Measurements from ENCODE around the gene SAXO1.
"Not testable (repeated sequence)": the region's sequence is repeated elsewhere in the genome, so short reads cannot be mapped to it uniquely, and the experiment has no call there.

SAXO1 gene

DNA sequence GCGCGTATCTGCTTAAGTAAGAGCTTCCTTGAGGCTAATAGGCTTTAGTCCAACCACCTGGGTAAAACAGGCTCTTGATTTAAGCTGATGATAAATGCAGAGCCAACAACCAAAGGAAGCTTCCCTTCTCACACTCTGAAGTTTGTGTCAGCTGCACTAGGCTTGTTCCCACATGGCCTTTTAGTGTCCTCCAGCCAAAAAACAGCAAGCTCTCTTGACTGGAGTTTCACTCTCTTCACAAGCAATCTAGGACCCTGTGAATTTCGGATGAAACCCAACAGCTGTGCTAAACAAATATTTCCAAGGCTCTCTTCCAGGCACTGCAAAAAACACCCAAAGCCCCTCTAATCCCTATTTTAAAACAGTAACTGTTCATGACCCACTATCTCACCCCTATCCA, 63.9 kb downstream of the SAXO1 start:
- DNase-seq: no peak

DNA sequence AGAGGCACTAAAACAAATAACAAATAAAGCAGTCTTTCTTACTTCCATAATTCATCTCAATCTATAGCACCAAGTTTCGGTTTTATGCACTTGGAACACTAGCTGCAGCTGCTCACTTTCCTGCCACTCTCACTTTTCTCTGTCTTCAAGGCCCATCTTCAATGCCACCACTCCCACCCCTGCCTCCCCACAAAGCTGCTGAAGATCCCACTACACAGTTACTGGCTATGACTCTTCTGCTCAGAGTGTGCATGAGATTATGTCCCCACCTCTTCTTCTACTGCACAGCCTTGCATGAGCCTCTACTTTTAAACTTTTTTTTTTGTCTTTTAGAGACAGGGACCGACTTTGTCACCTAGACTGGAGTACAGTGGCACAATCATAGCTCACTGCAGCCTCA, 77.4 kb downstream of the SAXO1 start:
- no peak for DNase-seq

DNA sequence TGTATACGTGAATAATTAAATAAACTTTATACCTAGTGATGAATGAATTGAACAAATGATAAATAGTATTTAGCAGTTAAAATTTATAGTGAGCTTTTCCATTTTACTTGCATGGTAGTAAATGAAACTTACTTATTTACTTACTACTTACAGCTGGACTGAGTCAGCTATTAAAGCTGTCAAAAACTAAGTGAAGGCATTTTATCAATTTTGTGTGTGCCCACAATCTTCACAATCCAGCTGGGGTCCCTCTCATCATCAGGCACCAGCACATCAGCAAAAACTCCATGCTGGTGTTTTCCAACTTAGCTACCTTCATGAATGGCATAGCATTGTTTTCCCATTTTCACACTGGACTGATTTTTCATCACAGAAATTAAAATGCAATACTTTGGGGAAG, 81.1 kb downstream of the SAXO1 start:
- no peak for DNase-seq

DNA sequence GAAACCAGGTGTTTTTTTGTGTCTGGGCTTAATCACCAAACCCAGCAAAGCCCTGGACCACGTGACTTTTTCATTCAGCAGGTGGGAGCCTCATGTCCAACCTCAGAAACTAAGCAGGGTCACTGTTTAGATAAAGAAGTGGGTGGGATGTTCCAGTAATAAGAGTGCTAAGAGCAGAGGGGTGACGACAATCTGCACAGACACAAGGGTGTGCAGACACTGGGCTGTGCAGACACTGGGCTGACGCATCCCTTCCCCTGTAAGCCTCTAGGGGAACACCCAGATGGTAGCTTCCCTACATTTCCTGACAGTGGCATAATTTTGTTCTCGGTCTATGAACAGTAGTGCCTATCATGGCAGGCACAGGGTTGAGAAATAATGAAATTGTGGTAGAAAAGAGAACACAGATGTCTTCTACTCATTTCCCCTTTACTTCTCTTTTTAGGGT, 85.1 kb downstream of the SAXO1 start:
- no peak for DNase-seq

DNA sequence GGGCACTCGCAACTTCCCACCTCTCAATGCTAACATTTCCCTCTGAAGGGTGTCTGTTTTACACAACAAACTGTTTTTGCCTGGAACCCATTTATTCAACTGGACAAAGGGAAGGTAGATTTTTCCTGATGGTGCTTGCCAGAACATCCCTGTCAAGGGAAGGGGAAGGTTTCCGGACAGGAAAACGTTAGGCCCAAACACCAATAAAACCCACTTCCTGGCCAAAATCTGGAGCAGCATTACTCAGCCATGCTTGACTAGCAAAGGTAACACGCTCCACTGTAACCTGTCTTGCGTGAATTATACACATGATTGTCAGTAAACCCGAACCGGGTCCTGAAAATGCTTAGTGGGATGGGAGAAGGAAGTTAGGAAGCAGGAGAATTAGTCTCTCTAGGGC, 90.2 kb downstream of the SAXO1 start:
- DNase-seq: no peak

DNA sequence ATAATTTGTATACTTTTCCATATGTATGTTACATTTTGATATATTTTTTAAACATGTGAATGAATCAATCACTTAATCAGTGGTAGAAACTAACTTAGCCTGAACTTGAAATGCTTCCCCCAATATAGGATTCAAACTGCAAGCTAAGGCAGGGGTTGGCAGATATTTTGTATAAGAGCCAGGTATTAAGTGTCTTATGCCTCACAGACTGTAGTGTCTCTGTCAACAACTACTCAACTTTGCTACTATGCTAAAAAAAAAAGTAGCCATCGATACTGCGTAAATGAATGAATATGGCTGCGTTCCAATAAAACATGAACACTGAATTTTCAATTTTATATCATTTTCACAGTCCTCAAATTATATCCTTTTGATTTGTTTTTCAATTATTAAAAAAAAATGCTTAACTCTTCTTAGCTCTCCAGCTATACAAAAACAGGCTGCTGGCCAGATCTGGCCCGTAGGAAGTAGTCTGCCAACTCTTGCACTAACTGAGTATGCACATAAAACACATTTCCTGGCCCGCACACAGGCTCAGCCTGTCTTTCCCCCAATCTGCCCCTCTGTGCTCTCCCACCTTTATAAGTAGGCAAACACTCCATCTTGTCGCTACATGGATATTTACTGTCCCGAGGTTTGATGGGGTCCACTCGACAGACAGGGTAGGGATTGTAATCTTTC, 91.8 kb downstream of the SAXO1 start:
- no peak for DNase-seq

DNA sequence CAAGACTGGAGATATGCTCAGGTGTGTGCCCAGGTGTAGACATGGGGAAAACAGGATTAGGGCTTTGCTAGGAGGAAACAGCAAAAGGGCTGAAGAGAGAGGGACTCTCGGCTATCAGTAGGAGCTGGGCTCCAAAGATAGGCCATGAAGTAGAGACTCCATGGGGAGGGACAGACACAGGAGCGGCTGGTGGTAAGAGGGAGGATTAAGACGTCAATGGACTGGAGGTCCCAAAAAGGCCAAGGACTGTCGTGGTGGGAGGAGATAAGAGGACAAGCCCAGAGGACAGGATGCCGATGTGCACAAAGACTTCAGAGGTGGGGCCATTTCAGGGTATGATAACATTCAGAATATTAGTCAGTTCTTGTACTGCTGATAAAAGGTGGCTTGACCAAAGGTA, 93.1 kb downstream of the SAXO1 start:
- DNase-seq: no peak

DNA sequence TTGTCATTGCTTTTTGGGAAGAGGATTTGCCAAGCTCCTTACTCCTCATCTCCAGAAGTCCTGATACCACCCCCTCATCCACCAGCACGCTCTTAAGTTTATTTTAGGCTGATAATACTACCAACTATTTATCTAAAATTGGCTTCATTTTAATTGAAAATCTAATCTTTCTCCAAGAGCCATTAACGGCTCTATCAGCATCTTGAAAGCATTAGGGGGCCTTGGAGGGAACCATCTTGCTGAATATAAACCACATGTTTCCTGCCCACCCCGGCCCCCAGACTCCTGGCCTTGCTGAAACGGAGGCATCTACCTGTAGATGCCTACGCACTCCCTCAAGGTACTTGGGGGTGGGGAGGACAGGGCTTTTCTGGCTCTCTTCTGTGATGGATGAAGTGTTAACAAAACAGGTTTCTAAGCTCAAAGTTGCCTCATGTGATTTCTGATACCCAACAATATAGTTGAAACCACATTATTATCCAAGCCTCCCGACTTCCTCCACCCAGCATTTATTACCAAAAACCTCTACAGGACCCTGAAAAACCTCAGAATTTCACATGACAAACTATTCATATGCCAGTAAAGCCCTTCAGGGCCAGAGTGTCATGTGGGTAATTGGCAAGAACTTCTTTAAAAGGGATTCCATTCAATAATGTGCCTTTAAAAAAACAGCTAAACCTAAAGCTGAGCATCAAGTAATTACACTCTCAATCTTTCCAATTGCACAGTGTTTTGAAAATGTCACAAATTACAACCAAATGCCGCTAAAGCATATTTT, 96.7 kb downstream of the SAXO1 start:
- DNase-seq: no peak

DNA sequence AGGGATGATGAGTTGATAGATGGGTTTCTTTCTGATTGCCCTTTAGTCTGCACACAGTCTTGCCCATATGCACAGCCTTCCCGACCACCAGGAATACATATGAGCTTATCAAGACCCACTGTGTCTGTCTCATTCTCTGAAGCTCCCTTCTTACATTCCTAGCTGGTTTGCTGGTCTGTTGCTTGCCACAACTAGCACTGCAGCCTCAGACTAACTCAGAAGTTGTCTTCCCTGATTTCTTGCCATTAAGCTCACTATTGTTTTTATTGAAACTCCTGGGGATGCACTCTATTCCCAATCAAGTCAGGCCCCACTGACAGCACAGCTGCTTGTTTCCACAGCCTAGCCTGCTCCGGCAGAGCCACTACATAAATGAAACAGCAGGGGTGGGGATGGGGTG, 97.5 kb downstream of the SAXO1 start:
- no peak for DNase-seq

DNA sequence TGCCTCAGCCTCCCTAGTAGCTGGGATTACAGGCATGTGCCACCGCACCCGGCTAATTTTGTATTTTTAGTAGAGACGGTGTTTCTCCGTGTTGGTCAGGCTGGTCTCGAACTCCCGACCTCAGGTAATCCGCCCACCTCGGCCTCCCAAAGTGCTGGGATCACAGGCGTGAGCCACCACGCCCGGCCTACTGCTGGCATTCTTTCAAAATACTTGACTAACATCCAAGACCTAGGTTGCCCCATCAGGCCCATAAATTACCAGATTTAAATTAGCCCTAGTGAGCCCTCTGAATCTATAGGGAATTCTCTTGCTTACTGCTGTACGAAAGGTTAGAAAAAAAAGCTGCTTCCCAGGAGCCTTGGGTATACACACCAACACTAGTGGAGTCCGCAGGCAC, 102.4 kb downstream of the SAXO1 start:
- not testable (repeated sequence) for DNase-seq

DNA sequence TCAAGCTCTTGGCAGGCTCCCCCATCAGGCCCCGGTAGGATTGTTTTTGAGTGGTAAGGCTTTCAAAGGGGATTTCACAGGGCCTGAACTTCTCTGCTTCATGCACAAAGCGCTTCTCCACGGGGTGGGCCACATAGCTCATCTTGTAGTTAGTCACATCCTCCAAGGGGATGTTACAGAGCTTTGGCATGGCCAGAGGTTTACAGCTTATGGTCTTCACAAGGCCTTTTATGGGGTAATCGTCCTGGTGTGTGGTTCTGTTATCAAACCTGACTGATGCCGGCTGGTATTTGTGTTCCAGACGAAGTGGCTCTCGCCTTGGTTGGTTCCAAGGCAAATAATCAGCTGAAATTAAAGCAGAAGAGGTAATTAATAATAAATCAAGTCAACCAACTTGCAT, 104.3 kb downstream of the SAXO1 start:
- DNase-seq: no peak

DNA sequence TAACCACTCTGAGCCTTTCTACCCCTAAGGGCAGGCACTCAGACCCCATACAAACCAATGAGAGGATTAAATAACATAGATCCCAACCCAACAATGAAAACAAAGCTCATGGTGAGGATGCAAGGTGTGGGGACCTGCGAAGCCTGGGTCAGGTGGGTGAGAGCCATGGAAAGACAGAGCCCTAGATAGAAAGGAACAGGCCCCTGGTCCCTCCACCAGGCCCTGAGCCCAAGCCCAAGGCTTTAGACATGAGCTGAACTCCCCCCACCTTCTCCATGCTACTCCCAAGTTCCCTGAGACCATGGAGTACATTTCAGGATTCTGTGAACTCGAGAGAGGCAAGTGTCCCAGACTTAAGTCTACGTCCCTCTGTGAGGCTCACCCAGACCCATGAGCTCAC, 106.5 kb downstream of the SAXO1 start:
- DNase-seq: no peak

DNA sequence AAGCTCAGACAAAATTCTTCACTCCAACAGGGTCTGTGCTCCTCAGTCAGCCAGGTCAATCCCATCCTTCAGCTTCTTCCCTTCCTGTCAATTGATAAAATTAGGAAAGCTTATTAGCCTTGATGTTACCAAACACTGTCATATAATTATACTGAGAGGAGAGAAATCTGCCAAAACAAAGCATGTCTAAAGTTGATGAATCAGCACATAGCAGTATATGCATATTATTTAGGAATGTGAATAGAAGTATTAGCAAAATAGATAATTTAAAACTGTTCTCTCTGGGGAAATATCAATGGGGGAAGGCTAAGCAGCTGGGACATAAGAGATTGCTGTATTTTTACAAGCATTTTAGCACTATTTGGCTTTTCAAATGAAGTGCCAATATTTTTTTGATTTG, 107.1 kb downstream of the SAXO1 start:
- no peak for DNase-seq

DNA sequence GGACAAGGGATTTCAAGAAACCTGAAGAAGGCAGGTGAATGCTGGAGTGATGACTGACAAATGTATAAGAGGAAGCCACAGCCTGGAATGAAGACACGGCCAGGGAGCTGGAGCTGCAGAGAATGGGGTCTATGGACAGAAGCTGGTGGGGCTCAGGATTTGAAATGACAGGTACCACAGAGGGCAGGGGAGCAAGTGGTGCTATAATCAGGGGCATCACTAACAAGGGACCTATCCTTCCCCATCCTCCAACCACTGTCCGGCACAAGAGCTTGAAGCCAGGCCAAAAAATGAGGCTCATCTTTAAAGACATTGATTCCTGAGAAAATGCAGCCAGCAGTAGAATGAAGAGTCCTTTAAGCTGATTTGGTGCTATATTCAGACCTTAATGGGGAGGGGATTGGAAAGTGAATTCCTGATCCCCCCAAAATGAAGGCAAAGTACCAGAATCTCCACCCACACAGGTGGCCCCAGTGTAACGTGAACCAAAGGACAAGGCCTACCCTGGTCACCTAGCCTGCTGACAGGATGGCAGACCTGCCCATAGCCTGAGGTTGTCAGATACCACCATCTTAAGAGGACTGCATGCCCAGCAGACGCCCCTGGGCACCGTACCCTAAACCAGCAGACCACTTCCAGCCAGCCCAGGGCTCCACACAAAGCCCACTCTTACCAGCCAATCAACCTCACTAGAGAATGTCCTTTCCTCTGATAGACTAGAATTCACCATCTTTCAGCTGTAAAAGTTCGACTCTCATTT, 109.2 kb downstream of the SAXO1 start:
- no peak for DNase-seq

DNA sequence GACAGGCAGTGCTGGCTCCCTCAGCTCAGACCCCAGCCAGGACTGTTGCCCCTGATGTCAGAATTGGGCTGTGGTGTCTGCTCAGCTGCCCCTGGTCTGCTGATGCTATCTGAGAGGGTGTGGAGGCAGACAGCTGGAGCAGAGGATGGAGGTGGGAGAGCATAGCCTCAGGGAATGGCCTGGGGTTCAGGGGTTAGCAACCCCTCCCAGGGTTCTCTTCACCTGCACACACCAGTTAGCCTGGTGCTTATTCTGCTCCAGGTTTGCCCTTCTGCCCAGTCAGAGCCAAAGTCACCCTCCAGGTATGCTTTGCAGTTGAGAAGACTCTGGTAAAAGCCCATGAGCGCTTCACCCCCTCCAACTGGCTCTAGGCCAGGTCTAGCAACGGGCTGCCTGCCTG, 109.8 kb downstream of the SAXO1 start:
- no peak for DNase-seq

DNA sequence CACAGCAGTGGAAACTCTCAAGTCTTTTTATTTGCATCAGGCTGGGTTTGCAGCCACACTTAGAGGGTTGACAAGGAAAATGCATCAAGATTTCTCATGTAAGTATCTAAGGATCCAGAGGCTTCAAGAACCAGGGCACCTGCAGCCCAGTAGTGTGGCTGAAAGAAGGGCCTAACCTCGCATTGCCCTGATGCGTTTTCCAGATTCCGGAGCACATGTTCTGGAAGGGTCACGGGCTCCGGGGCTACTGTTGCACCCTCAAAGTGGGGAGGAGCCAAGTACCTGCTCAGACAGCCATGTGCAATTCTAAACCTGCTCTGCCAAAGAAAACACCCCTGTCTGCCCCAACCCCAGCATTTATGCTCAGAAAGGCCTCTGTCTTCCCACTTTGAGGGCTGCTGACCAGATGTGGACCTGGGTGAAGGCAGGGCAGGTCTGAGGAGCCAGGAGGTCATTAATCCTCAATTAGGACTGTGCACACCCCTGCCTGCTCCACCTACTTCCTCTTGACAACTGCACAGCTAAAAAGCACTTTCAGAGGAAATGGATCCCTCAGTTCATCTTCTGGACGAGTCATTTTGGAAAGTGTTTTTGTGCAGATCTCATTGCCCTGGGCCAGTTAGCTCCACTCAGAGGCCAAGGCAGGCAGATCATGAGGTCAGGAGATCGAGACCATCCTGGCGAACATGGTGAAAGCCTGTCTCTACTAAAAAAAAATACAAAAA, 110.7 kb downstream of the SAXO1 start:
- no peak for DNase-seq

DNA sequence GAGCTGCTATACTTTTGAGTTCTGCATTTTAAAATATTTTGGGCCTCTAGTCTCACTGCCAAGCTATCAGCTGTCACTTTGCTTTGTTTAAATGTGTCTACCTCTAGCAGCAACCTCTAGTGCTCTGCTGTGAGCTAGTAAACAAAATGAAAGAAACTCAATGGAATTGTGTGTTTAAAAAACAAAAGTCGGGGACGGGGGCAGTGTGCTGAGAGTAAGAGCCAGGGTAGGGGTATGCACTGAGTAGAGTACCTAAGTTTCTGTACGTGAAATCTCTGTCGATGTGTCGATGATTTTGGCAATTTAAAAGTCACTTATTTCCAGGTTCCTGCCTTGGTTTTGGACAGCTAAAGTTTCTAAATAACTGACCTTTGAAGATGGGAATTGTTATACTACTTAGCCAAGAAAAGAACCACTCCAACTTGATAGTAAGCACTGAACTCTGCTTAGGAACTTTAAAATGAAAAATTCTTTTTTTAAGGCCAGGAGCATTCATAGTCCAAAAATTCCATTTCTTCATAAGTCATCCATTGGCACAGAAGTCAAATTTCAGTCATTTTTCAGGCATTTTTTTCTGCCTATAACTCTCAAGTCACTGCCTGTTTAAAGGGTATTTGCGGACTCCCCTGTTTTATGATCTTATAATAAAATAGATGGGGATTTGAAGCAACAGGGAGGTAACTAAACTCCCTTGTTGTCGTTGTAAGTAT, 111.5 kb downstream of the SAXO1 start:
- DNase-seq: no peak

DNA sequence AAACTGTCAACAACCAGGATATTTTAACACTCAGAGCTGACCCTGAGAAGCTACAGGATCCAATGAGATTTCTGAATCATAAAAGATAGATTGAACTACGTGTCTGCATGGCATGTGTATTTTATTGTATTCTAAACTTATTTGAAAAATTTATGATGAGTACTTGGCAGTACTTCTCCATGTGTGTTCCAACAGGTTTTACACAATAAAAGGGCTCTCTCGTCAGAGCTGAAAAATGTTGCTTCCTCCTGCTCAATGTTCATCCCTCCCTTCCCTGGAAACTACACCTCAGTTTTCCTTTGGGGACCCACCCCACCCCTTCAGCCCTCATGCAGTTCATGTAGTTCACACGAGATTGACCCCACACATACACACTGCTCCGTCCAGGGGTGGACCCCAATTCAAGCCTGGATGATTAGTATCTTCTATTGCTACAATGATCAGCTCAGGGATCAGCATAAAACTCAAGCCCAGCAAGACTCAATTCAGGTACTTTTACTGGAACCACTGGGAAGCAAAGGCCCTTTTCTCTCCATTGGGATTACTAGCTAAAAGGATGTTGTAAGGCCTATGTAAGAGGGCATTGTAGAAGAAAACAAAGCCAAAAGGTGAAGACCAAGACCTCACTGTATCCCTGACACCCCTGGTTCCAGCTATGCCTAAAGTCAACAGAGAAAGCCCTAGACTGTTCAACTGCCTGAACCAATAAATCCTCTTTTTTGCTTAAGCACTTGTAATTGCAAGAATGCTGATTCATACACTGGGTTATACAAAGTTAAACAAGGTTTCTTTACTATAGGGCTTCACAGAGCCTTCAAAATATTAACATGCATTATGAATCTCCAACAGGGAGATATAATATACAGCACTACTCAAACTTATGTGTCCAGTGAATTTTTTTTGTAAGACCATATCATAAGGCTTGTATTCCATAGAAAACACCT, 112.6 kb downstream of the SAXO1 start:
- DNase-seq: no peak

DNA sequence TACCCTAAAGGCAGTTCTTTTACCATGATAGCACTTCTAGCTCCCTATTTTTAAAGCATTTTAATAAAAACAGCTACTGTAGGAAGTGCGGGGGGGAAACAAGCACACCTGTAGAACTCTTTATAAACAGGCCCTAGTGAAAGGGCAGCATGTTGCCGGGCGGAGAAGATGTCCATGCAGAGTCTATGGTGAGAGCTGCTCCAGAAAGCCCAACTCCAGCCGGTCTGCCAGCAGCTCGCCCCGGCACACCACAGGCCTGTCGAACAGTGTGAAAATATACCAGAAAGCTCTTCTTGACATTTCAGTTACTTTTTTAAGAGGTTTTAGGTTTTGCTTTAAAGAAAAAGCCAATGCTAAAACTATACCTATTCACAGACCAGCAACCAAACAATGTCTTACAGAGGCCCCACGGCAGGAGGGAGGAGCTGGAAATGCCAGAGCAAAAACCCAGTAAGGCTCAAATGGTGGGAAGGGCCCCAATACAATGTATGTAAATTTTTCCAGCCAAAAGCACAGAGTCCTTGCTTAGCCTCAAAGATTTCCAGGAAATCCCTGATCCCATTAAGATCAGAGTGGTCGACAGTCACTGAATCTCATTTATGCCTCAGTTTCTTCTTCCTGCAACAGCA, 121.2 kb downstream of the SAXO1 start:
- no peak for DNase-seq

DNA sequence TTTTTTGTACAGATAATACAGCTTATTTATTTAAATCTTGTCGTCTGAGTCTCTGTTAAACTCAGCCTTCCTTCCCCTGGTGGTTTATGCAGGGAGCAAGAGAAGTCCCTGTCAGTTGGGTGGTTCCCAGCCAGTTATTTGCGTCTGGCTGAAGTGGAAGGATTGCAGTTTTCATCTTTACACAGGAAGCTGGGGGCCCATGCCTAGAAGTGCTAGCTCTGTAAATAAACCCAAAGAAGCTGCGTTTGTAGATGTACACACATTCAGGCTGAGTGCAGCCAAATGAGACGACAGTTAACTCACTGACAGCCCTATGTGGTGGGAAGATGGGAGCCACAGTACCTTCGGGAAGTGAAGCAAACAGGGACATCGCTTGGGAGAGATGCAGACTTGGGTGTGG, 122.1 kb downstream of the SAXO1 start:
- DNase-seq: no peak

DNA sequence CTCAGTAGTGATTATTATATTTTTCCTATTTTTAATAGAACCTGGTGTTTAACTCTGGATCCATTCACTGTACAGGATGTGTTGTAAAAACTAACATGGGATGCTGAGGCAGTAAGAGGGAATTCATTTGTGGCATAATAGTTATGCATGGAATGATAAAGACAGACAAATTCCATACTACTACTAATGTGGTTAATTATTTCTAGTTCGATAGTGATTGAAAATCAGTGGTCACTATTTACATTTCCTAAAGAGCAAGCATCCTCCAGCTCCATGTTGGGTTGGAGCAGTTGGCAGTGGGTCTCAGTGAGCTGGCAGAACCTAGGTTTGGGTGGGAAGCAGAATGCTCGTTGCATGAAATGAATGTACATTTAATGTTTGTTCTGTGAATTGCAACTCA, 122.6 kb downstream of the SAXO1 start:
- no peak for DNase-seq
